Epithelial cell of prostate (primary cell): ENCODE data around the gene LONRF3.

Experiments used
- DNase-seq: peaks from one replicate; pipeline ENCODE4 v3.0.0-alpha.2; 2011; ENCODE audit warnings: low read depth, low spot score
- H3K27ac ChIP-seq: fragments of 450-650 bp; 2 replicates; pipeline ENCODE4 v1.5.1; 2017; ENCODE audit warnings: mild to moderate bottlenecking

The LONRF3 gene

GRCh38 chrX:118974088-118974907, at the start of gene LONRF3:
LONRF3 (plus strand) TSS chrX:118974618; CDS start chrX:118974781, 163 bp downstream.
- no peak for DNase-seq
- H3K27ac ChIP-seq = no peak within 1 kb of the TSS

GRCh38 chrX:118928151-118928550, 46.3 kb upstream of the LONRF3 start:
- no peak overlapping the region for H3K27ac ChIP-seq
- no peak for DNase-seq

- DNase-seq = no peak
- H3K27ac ChIP-seq = no peak overlapping the region
Observed at GRCh38 chrX:118935352-118935751, 39.1 kb upstream of the LONRF3 start.

GRCh38 chrX:118941147-118941546, 33.3 kb upstream of the LONRF3 start:
- no peak overlapping the region for H3K27ac ChIP-seq
- DNase-seq = no peak

GRCh38 chrX:118943102-118943501, 31.3 kb upstream of the LONRF3 start:
- no peak for DNase-seq
- no peak overlapping the region for H3K27ac ChIP-seq

GRCh38 chrX:118945921-118946320, 28.5 kb upstream of the LONRF3 start:
- no peak for DNase-seq
- H3K27ac ChIP-seq = no peak overlapping the region

- H3K27ac ChIP-seq = no peak overlapping the region
- DNase-seq = no peak
Observed at GRCh38 chrX:118948270-118948669, 26.1 kb upstream of the LONRF3 start.

GRCh38 chrX:118961866-118962560, 12.4 kb upstream of the LONRF3 start:
- DNase-seq = no peak
- no peak overlapping the region for H3K27ac ChIP-seq

GRCh38 chrX:118963159-118963558, 11.3 kb upstream of the LONRF3 start:
- H3K27ac ChIP-seq = no peak overlapping the region
- DNase-seq = no peak

GRCh38 chrX:118964252-118964651, 10.2 kb upstream of the LONRF3 start:
- DNase-seq = no peak
- H3K27ac ChIP-seq = no peak overlapping the region

- no peak overlapping the region for H3K27ac ChIP-seq
- DNase-seq = no peak
Observed at GRCh38 chrX:118965395-118965794, 9.0 kb upstream of the LONRF3 start.

GRCh38 chrX:118968031-118968430, 6.4 kb upstream of the LONRF3 start:
- DNase-seq = no peak
- H3K27ac ChIP-seq = no peak overlapping the region

- no peak overlapping the region for H3K27ac ChIP-seq
- DNase-seq = no peak
Observed at GRCh38 chrX:118971552-118971951, 2.9 kb upstream of the LONRF3 start.

GRCh38 chrX:118973389-118974087, 880 bp upstream of the LONRF3 start:
- H3K27ac ChIP-seq = no peak overlapping the region
- DNase-seq = no peak

GRCh38 chrX:118974908-118975671, 672 bp downstream of the LONRF3 start:
- no peak overlapping the region for H3K27ac ChIP-seq
- DNase-seq = no peak

GRCh38 chrX:118975831-118976598, 1.6 kb downstream of the LONRF3 start:
- H3K27ac ChIP-seq = no peak overlapping the region

GRCh38 chrX:118976599-118977340, 2.4 kb downstream of the LONRF3 start:
- DNase-seq = no peak

More at GRCh38 chrX:118975831-118976598, 1.6 kb downstream of the LONRF3 start:
- DNase-seq = no peak

GRCh38 chrX:118977424-118977823, 3.0 kb downstream of the LONRF3 start:
- no peak overlapping the region for H3K27ac ChIP-seq
- DNase-seq = no peak

More at GRCh38 chrX:118976599-118977340, 2.4 kb downstream of the LONRF3 start:
- H3K27ac ChIP-seq = no peak overlapping the region

GRCh38 chrX:118978451-118978850, 4.0 kb downstream of the LONRF3 start:
- no peak overlapping the region for H3K27ac ChIP-seq
- DNase-seq = no peak
